A673 (cell line): ENCODE measurements around the gene TBCD. TPM values are rescaled to one million over a fixed set of nuclear protein-coding genes. Genes with fewer than 3 reads are reported as not detected.

ENCODE experiments used
- BruUV-seq: library from RNA; stranded (reverse); fragments of 400-500 nt; replicated peaks from 2 replicates; lab custom pipeline; 2021; lab: Mats Ljungman, UMichigan
- CTCF ChIA-PET: fragments of 300-600 bp; sonication (Branson Sonifier 250); formaldehyde crosslinking; loops from one replicate; lab custom pipeline; 2022; ENCODE audit warnings: antibody characterized with exemption; lab: Charles Lee
- POLR2A ChIA-PET: fragments of 300-600 bp; sonication (Branson Sonifier 250); formaldehyde crosslinking; loops from one replicate; lab custom pipeline; 2022; ENCODE audit warnings: antibody characterized with exemption; ENCODE audit not compliant: low non-redundant PET; lab: Charles Lee
- DNase-seq: peaks from one replicate; pipeline ENCODE4 v3.0.0-alpha.2; 2015; ENCODE audit warnings: low spot score
- H3K27ac ChIP-seq: fragments of 200-600 bp; sonication (generic); 2 replicates; pipeline ENCODE4 v1.5.1; 2016; ENCODE audit warnings: mixed run types, low read depth, mild to moderate bottlenecking, mixed read lengths, antibody characterized with exemption, low read length; ENCODE audit not compliant: poor library complexity, severe bottlenecking
- H3K27me3 ChIP-seq: fragments of 200-600 bp; sonication (generic); replicated peaks from 2 replicates; pipeline ENCODE4 v1.6.1; 2017; ENCODE audit warnings: mixed run types, low read depth, mild to moderate bottlenecking, mixed read lengths, antibody characterized with exemption, low read length; ENCODE audit not compliant: insufficient read depth, poor library complexity
- H3K36me3 ChIP-seq: fragments of 200-600 bp; sonication (generic); 2 replicates; pipeline ENCODE4 v1.6.1; 2016; ENCODE audit warnings: mixed run types, mild to moderate bottlenecking, mixed read lengths, antibody characterized with exemption, low read length; ENCODE audit not compliant: insufficient read depth, poor library complexity, severe bottlenecking
- H3K4me1 ChIP-seq: fragments of 200-600 bp; sonication (generic); 2 replicates; pipeline ENCODE4 v1.6.1; 2017; ENCODE audit warnings: mixed run types, mild to moderate bottlenecking, mixed read lengths, antibody characterized with exemption, low read length; ENCODE audit not compliant: insufficient read depth, poor library complexity, severe bottlenecking
- H3K4me3 ChIP-seq: fragments of 200-600 bp; sonication (generic); 2 replicates; pipeline ENCODE4 v1.5.1; 2016; ENCODE audit warnings: low read depth, mixed run types, mild to moderate bottlenecking, mixed read lengths, low read length; ENCODE audit not compliant: poor library complexity, severe bottlenecking
- H3K9me3 ChIP-seq: fragments of 200-600 bp; sonication (generic); 2 replicates; pipeline ENCODE4 v1.6.1; 2016; ENCODE audit warnings: mixed run types, low read depth, mild to moderate bottlenecking, mixed read lengths, antibody characterized with exemption, low read length; ENCODE audit not compliant: poor library complexity, severe bottlenecking
- CTCF ChIP-seq: fragments of 300-800, 200-600 bp; sonication (generic); conservative IDR thresholded peaks from 2 replicates; pipeline ENCODE4 v1.5.1; 2017; ENCODE audit warnings: low read depth, mild to moderate bottlenecking, antibody characterized with exemption, low read length, moderate library complexity, mixed read lengths
- EZH2 ChIP-seq: fragments of 200-600 bp; sonication (generic); IDR thresholded peaks from 2 replicates; pipeline ENCODE4 v1.6.1; 2017; ENCODE audit warnings: borderline replicate concordance, low read depth, mild to moderate bottlenecking, mixed read lengths, antibody characterized with exemption, low read length; ENCODE audit not compliant: poor library complexity, severe bottlenecking
- intact Hi-C: fragments of 100-400 bp; cut with micrococcal nuclease; formaldehyde crosslinking; loops from one replicate; pipeline ENCODE4 v1.10.0; 2022; ENCODE audit not compliant: unreplicated experiment
- total RNA-seq: library from RNA; stranded (reverse); gene quantifications from 2 replicates; pipeline ENCODE4 v1.2.3, GENCODE V29; 2021

TBCD gene
- total RNA-seq, 1 experiment from 2014 or later = 113 TPM

GRCh38 chr17:82848022-82848592 is 96.2 kb downstream of the TBCD start:
- no peak for DNase-seq
- no TSS peak for BruUV-seq
- Histone ChIP-seq H3K27ac (no peak overlapping the region), H3K4me1 (no peaks in the 10 kb centered on the region), H3K9me3 (no peaks in the 10 kb centered on the region), H3K27me3 (no peaks in the 10 kb centered on the region), H3K4me3 (no peak overlapping the region), H3K36me3 (no peaks in the 10 kb centered on the region)
- TF ChIP-seq CTCF (no peak), EZH2 (no peak)
- ChIA-PET POLR2A (interaction anchor here (0.6 to 0.7 kb wide), 2 partner anchors 18 to 110 kb away, joined by 4 to 9 read pairs; no protein-coding TSS in a partner anchor), CTCF (no interaction called here)
- intact Hi-C loops = no loop called here

GRCh38 chr17:82849076-82849945 is 97.4 kb downstream of the TBCD start:
- H3K27me3 ChIP-seq = no peaks in the 10 kb centered on the region
- no peaks in the 10 kb centered on the region for H3K9me3 ChIP-seq
- no peak for DNase-seq
- CTCF ChIA-PET = no interaction called here
- H3K27ac ChIP-seq = no peak overlapping the region
- BruUV-seq = no TSS peak
- no peak overlapping the region for H3K4me3 ChIP-seq
- H3K4me1 ChIP-seq = no peaks in the 10 kb centered on the region
- H3K36me3 ChIP-seq = no peaks in the 10 kb centered on the region
- no peak for TF ChIP-seq CTCF
- no peak for TF ChIP-seq EZH2
- POLR2A ChIA-PET = no interaction called here
- intact Hi-C loops = no loop called here

- DNase-seq = no peak
- intact Hi-C loops = no loop called here
- Histone ChIP-seq H3K9me3 (no peaks in the 10 kb centered on the region), H3K36me3 (peaks cover 2% of the 10 kb centered on the region), H3K4me3 (no peak overlapping the region), H3K27ac (no peak overlapping the region), H3K27me3 (no peaks in the 10 kb centered on the region), H3K4me1 (no peaks in the 10 kb centered on the region)
- no TSS peak for BruUV-seq
- CTCF ChIA-PET = no interaction called here
- POLR2A ChIA-PET = no interaction called here
- TF ChIP-seq EZH2 (no peak), CTCF (no peak)
These were observed 99.5 kb downstream of the TBCD start for GRCh38 chr17:82851381-82851780.
